C4-2B (cell line): Measurements from ENCODE around the gene EPS15.

Experiments
- CTCF ChIP-seq: fragments of 450-650 bp; conservative IDR thresholded peaks from 2 replicates; pipeline ENCODE4 v1.5.1; 2017; ENCODE audit warnings: mild to moderate bottlenecking
- ZFX ChIP-seq: fragments of 450-650 bp; IDR thresholded peaks from 2 replicates; pipeline ENCODE4 v1.6.1; 2017

- TF ChIP-seq CTCF: no peak
- no peak for TF ChIP-seq ZFX
These were observed 36.2 kb downstream of the EPS15 start for GRCh38 chr1:51482881-51483280.
